ENCODE results near the gene CHRNA10. TPM values are rescaled to one million over a fixed set of nuclear protein-coding genes. Genes with fewer than 3 reads are reported as not detected.

The CHRNA10 gene
- total and polyA plus RNA-seq, 2 experiments from 2014 or later = 0.53 TPM; not detected in 1

DNA sequence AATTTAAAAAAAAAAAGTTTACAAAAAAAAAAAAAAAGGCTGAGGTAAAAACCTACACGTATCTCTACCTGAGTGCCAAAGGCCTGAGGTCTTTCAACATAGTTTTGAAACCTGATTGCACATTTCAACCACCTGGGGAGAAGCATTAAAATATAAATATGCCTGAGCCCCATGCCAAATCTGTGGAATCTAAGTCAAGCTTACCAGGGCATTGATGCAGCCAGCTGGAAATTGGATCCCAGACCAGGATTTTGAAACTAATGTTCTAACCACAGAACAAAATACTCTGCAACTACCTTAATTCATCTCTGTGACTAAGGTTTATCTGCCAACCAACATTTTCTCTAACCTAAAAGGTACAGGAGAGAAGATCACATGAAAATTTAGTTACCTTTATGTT is 38.8 kb upstream of the CHRNA10 start:
- Histone ChIP-seq H3K27ac (no peak overlapping the region), H3K4me2 (no peak overlapping the region), H3K27me3 (no peaks in the 10 kb centered on the region), H3K9me2 (replicated peaks; ENCODE audit: insufficient read depth) (no peaks in the 10 kb centered on the region), H3K79me2 (peaks cover 11% of the 10 kb centered on the region), H3K9me3 (ENCODE audit: low read depth) (no peaks in the 10 kb centered on the region), H4K20me1 (ENCODE audit: insufficient read depth, poor library complexity, severe bottlenecking) (no peaks in the 10 kb centered on the region), H3K4me3 (no peak overlapping the region), H3K36me3 (replicated peaks; ENCODE audit: insufficient read depth, low read depth) (no peaks in the 10 kb centered on the region), H3K4me1 (ENCODE audit: insufficient read depth) (peaks cover 7% of the 10 kb centered on the region), H2AFZ (no peak overlapping the region)
- WGBS (ENCODE audit: low lambda C conversion rate, missing lambda C conversion rate) = 96% methylated on average over 1 of the region's 1 CpG
- no peak for TF ChIP-seq EZH2 (IDR thresholded peaks at IDR 0.05; ENCODE audit: borderline replicate concordance)
- TF ChIP-seq CTCF (IDR thresholded peaks at IDR 0.05; ENCODE audit: poor library complexity) = no peak
- no peak for TF ChIP-seq EZH2phosphoT487 (IDR thresholded peaks at IDR 0.05; ENCODE audit: low read depth, severe bottlenecking, unreplicated experiment)
- no peak for DNase-seq (ENCODE audit: low spot score)

- H4K20me1 ChIP-seq (ENCODE audit: insufficient read depth, poor library complexity, severe bottlenecking) = no peaks in the 10 kb centered on the region
- no peak overlapping the region for H3K4me2 ChIP-seq
- no peak overlapping the region for H3K27ac ChIP-seq
- no peak overlapping the region for H3K4me3 ChIP-seq
- H3K4me1 ChIP-seq (ENCODE audit: insufficient read depth) = no peaks in the 10 kb centered on the region
- no peaks in the 10 kb centered on the region for H3K36me3 ChIP-seq (replicated peaks; ENCODE audit: insufficient read depth, low read depth)
- no peaks in the 10 kb centered on the region for H3K27me3 ChIP-seq
- peaks cover 11% of the 10 kb centered on the region for H3K79me2 ChIP-seq
- H3K9me3 ChIP-seq (ENCODE audit: low read depth) = no peaks in the 10 kb centered on the region
- H2AFZ ChIP-seq = no peak overlapping the region
- 89% methylated on average over 2 of the region's 2 CpGs for WGBS (ENCODE audit: low lambda C conversion rate, missing lambda C conversion rate)
- TF ChIP-seq CTCF (IDR thresholded peaks at IDR 0.05; ENCODE audit: poor library complexity) (no peak), EZH2 (IDR thresholded peaks at IDR 0.05; ENCODE audit: borderline replicate concordance) (no peak), EZH2phosphoT487 (IDR thresholded peaks at IDR 0.05; ENCODE audit: low read depth, severe bottlenecking, unreplicated experiment) (no peak)
- DNase-seq (ENCODE audit: low spot score) = no peak
- no peaks in the 10 kb centered on the region for H3K9me2 ChIP-seq (replicated peaks; ENCODE audit: insufficient read depth)
Measured at GRCh38 chr11:3707176-3707575, 36.0 kb upstream of the CHRNA10 start.

DNA sequence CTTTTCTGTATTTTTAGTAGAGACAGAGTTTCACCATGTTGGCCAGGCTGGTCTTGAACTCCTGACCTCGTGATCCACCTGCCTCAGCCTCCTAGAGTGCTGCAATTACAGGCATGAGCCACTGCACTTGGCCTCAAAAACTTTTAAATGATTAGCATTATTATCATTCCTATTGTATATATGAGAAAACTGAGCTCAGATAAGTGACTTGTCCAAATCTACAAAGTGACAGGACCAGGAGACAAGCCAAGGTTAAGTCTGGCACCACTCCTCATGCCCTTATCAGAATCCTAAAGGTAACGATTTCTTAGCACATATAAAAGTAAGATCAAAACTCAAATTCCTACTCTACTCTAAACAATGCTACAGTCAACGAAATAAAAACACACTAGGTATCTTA is 32.2 kb upstream of the CHRNA10 start:
- Histone ChIP-seq H4K20me1 (ENCODE audit: insufficient read depth, poor library complexity, severe bottlenecking) (no peaks in the 10 kb centered on the region), H2AFZ (no peak overlapping the region), H3K4me2 (no peak overlapping the region), H3K4me1 (ENCODE audit: insufficient read depth) (no peaks in the 10 kb centered on the region), H3K27me3 (no peaks in the 10 kb centered on the region), H3K27ac (no peak overlapping the region), H3K4me3 (no peak overlapping the region), H3K36me3 (replicated peaks; ENCODE audit: insufficient read depth, low read depth) (no peaks in the 10 kb centered on the region), H3K9me2 (replicated peaks; ENCODE audit: insufficient read depth) (no peaks in the 10 kb centered on the region), H3K79me2 (peaks cover 6% of the 10 kb centered on the region), H3K9me3 (ENCODE audit: low read depth) (no peaks in the 10 kb centered on the region)
- TF ChIP-seq EZH2phosphoT487 (IDR thresholded peaks at IDR 0.05; ENCODE audit: low read depth, severe bottlenecking, unreplicated experiment) (no peak), EZH2 (IDR thresholded peaks at IDR 0.05; ENCODE audit: borderline replicate concordance) (no peak), CTCF (IDR thresholded peaks at IDR 0.05; ENCODE audit: poor library complexity) (no peak)
- WGBS (ENCODE audit: low lambda C conversion rate, missing lambda C conversion rate) = 93% methylated on average over 3 of the region's 3 CpGs
- no peak for DNase-seq (ENCODE audit: low spot score)

GRCh38 chr11:3700910-3701309 is 29.7 kb upstream of the CHRNA10 start:
- H3K4me1 ChIP-seq (ENCODE audit: insufficient read depth) = no peaks in the 10 kb centered on the region
- 97% methylated on average over 2 of the region's 2 CpGs for WGBS (ENCODE audit: low lambda C conversion rate, missing lambda C conversion rate)
- H3K4me3 ChIP-seq = no peak overlapping the region
- no peak overlapping the region for H2AFZ ChIP-seq
- no peaks in the 10 kb centered on the region for H3K27me3 ChIP-seq
- H3K27ac ChIP-seq = no peak overlapping the region
- H3K36me3 ChIP-seq (replicated peaks; ENCODE audit: insufficient read depth, low read depth) = no peaks in the 10 kb centered on the region
- no peaks in the 10 kb centered on the region for H4K20me1 ChIP-seq (ENCODE audit: insufficient read depth, poor library complexity, severe bottlenecking)
- no peak for DNase-seq (ENCODE audit: low spot score)
- no peaks in the 10 kb centered on the region for H3K9me3 ChIP-seq (ENCODE audit: low read depth)
- H3K4me2 ChIP-seq = no peak overlapping the region
- TF ChIP-seq EZH2phosphoT487 (IDR thresholded peaks at IDR 0.05; ENCODE audit: low read depth, severe bottlenecking, unreplicated experiment) = no peak
- TF ChIP-seq CTCF (IDR thresholded peaks at IDR 0.05; ENCODE audit: poor library complexity) = no peak
- TF ChIP-seq EZH2 (IDR thresholded peaks at IDR 0.05; ENCODE audit: borderline replicate concordance) = no peak
- H3K79me2 ChIP-seq = no peaks in the 10 kb centered on the region
- H3K9me2 ChIP-seq (replicated peaks; ENCODE audit: insufficient read depth) = no peaks in the 10 kb centered on the region

Data from hepatocyte (in vitro differentiated cells).